MM.1S (cell line): Measurements from ENCODE around the gene GNAT1.

Experiments used
- DNase-seq: peaks from one replicate; pipeline ENCODE4 v3.0.0-alpha.2; 2015
- H2AFZ ChIP-seq: fragments of 300-600 bp; sonication (generic); 2 replicates; pipeline ENCODE4 v1.6.0; 2016; ENCODE audit warnings: antibody characterized with exemption, low read length
- H3F3A ChIP-seq: fragments of 300-600 bp; sonication (generic); 2 replicates; pipeline ENCODE4 v1.6.1; 2016; ENCODE audit warnings: mild to moderate bottlenecking, antibody characterized with exemption, low read length, moderate library complexity, mixed read lengths; ENCODE audit not compliant: insufficient read depth
- H3K27ac ChIP-seq: fragments of 300-600 bp; sonication (generic); 2 replicates; pipeline ENCODE4 v1.5.1; 2016; ENCODE audit warnings: mild to moderate bottlenecking, low read length
- H3K27me3 ChIP-seq: fragments of 300-600 bp; sonication (generic); replicated peaks from 2 replicates; pipeline ENCODE4 v1.6.0; 2016; ENCODE audit warnings: low read length; ENCODE audit not compliant: insufficient read depth
- H3K36me3 ChIP-seq: fragments of 300-600 bp; sonication (generic); replicated peaks from 2 replicates; pipeline ENCODE4 v1.6.1; 2016; ENCODE audit warnings: mild to moderate bottlenecking, low read length, mixed read lengths; ENCODE audit not compliant: insufficient read depth
- H3K4me1 ChIP-seq: fragments of 300-600 bp; sonication (generic); 2 replicates; pipeline ENCODE4 v1.6.1; 2016; ENCODE audit warnings: low read length, mixed read lengths
- H3K4me2 ChIP-seq: fragments of 300-600 bp; sonication (generic); 2 replicates; pipeline ENCODE4 v1.6.0; 2016; ENCODE audit warnings: low read depth, low read length
- H3K4me3 ChIP-seq: fragments of 300-600 bp; sonication (generic); 2 replicates; pipeline ENCODE4 v1.5.1; 2016; ENCODE audit warnings: low read length, mixed read lengths
- H3K79me2 ChIP-seq: fragments of 300-600 bp; sonication (generic); 2 replicates; pipeline ENCODE4 v1.6.1; 2016; ENCODE audit warnings: mixed run types, low read length, mixed read lengths
- H3K9ac ChIP-seq: fragments of 300-600 bp; sonication (generic); 2 replicates; pipeline ENCODE4 v1.6.1; 2016; ENCODE audit warnings: low read length, mixed read lengths
- H3K9me2 ChIP-seq: fragments of 300-600 bp; sonication (generic); replicated peaks from 2 replicates; pipeline ENCODE4 v1.6.1; 2016; ENCODE audit warnings: mild to moderate bottlenecking, low read length, mixed read lengths; ENCODE audit not compliant: insufficient read depth
- H3K9me3 ChIP-seq: fragments of 300-600 bp; sonication (generic); replicated peaks from 2 replicates; pipeline ENCODE4 v1.6.1; 2016; ENCODE audit warnings: mild to moderate bottlenecking, low read length, mixed read lengths; ENCODE audit not compliant: insufficient read depth
- H4K20me1 ChIP-seq: fragments of 300-600 bp; sonication (generic); 2 replicates; pipeline ENCODE4 v1.6.1; 2016; ENCODE audit warnings: mild to moderate bottlenecking, low read length, moderate library complexity, mixed read lengths; ENCODE audit not compliant: insufficient read depth
- EZH2 ChIP-seq: fragments of 300-600 bp; sonication (generic); optimal IDR thresholded peaks from 2 replicates; pipeline ENCODE3; 2017; ENCODE audit warnings: low read depth, mild to moderate bottlenecking, antibody characterized with exemption, low read length, mixed read lengths
- EZH2phosphoT487 ChIP-seq: fragments of 300-600 bp; sonication (generic); IDR thresholded peaks from 2 replicates; pipeline ENCODE4 v1.6.1; 2018; ENCODE audit warnings: antibody characterized with exemption, low read length
- TF ChIP-seq, protein P1 (sequence below): fragments of 300-600 bp; sonication (generic); IDR thresholded peaks from 2 replicates; pipeline ENCODE4 v1.5.1; 2016; ENCODE audit warnings: antibody characterized with exemption, low read length, mixed read lengths

Gene GNAT1

DNA sequence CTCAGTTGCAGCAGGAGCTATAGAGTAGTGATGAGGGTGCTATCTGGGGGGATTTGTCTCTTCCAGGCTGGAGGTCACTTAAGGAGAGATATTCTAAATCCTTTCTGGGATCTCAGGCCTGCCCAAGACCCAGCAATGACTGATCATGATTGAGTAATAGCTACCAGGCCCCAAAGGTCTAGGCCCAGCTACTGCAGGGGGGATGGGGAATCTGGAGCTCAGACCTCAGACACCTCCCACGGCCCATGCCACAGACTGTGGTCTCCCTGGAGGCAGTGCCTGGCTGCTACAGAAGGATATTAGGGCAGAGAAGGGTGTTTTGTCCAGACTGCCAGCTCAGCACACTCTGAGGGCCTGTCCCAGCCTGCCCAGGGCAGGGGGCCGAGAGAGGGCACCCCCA is 20.5 kb downstream of the GNAT1 start:
- Histone ChIP-seq H2AFZ (no peak overlapping the region), H3K79me2 (no peaks in the 10 kb centered on the region), H3K9me2 (no peaks in the 10 kb centered on the region), H3K36me3 (no peaks in the 10 kb centered on the region), H4K20me1 (no peaks in the 10 kb centered on the region), H3K4me3 (no peak overlapping the region), H3K9ac (no peak overlapping the region), H3K4me2 (no peak overlapping the region), H3K4me1 (no peaks in the 10 kb centered on the region), H3K9me3 (no peaks in the 10 kb centered on the region), H3K27ac (no peak overlapping the region), H3F3A (no peaks in the 10 kb centered on the region), H3K27me3 (peaks cover 69% of the 10 kb centered on the region)
- no peak for DNase-seq
- no peak for TF ChIP-seq EZH2phosphoT487
- TF ChIP-seq, protein P1, sequence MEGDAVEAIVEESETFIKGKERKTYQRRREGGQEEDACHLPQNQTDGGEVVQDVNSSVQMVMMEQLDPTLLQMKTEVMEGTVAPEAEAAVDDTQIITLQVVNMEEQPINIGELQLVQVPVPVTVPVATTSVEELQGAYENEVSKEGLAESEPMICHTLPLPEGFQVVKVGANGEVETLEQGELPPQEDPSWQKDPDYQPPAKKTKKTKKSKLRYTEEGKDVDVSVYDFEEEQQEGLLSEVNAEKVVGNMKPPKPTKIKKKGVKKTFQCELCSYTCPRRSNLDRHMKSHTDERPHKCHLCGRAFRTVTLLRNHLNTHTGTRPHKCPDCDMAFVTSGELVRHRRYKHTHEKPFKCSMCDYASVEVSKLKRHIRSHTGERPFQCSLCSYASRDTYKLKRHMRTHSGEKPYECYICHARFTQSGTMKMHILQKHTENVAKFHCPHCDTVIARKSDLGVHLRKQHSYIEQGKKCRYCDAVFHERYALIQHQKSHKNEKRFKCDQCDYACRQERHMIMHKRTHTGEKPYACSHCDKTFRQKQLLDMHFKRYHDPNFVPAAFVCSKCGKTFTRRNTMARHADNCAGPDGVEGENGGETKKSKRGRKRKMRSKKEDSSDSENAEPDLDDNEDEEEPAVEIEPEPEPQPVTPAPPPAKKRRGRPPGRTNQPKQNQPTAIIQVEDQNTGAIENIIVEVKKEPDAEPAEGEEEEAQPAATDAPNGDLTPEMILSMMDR = no peak
- no peak for TF ChIP-seq EZH2

DNA sequence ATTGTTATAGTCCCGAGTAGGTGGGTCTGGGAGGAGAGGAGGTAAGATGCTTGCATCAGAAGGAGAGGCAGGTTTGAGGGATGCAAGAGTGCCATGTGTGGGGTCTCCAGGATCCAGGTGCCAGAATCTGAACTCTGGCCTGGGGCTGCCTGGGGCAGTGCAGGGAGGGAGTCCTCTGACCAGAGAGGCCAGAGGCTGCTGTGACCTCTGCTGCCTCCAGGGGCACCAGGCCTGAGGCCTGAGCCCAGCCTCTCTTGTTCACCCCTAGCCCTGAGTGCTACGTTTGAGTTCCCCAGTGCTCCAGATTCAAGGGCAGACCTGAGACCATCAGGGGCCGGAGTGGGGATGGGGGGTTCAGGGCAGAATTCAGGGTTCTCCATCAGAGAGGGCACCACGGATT is 21.1 kb downstream of the GNAT1 start:
- H3K9me2 ChIP-seq = no peaks in the 10 kb centered on the region
- no peak overlapping the region for H2AFZ ChIP-seq
- no peak overlapping the region for H3K27ac ChIP-seq
- H4K20me1 ChIP-seq = no peaks in the 10 kb centered on the region
- H3K9ac ChIP-seq = no peak overlapping the region
- H3K4me1 ChIP-seq = no peaks in the 10 kb centered on the region
- H3K4me2 ChIP-seq = no peak overlapping the region
- H3K27me3 ChIP-seq = peaks cover 70% of the 10 kb centered on the region
- no peaks in the 10 kb centered on the region for H3K79me2 ChIP-seq
- H3K4me3 ChIP-seq = no peak overlapping the region
- no peak for DNase-seq
- H3F3A ChIP-seq = no peaks in the 10 kb centered on the region
- TF ChIP-seq EZH2 = no peak
- TF ChIP-seq, protein P1 = no peak
- H3K36me3 ChIP-seq = no peaks in the 10 kb centered on the region
- H3K9me3 ChIP-seq = no peaks in the 10 kb centered on the region

DNA sequence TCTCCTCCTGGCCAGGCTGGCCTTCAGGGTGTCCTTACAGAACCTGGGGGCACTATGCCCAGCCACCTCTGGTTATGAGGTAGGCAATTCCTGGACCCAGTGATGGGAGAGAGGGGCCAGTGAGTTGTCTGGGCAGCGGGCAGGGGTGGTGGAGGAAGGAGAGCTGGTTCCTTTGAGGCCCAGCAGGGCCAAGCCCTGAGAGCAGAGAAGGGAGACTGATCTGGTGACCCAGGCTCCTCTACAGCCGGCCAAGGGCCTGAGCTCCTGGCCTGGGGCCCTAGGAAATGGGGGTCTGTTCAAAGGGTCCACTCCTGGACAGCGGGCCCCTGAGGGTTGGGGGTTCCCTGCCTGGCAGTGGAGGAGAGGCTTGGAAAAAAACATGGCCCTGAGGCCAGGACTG is 21.6 kb downstream of the GNAT1 start:
- TF ChIP-seq EZH2phosphoT487 (no peak), EZH2 (no peak)

DNA sequence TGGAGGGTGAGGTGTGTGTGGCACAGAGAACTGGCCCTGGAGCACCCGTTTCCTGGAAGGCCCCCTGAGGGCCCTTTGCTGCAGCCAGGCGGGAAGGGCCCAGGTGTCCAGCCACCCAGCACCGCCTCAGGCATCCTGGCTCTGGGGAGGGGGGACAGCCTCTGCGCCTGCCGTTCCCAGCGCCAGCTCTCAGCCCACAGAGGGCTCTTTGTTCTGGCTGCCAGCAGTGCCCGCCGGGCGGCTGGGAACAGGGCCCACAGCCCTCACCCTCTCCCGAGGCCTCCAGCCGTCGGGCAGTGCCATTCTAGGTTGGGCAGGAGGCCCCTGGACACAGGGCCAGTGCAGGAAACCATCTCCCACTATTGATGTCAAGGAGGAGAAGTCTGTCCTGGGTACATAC is 22.0 kb downstream of the GNAT1 start:
- no peak overlapping the region for H3K4me3 ChIP-seq
- peaks cover 73% of the 10 kb centered on the region for H3K27me3 ChIP-seq
- H4K20me1 ChIP-seq = no peaks in the 10 kb centered on the region
- H2AFZ ChIP-seq = no peak overlapping the region
- H3K27ac ChIP-seq = no peak overlapping the region
- no peaks in the 10 kb centered on the region for H3K9me2 ChIP-seq
- no peaks in the 10 kb centered on the region for H3K36me3 ChIP-seq
- H3F3A ChIP-seq = no peaks in the 10 kb centered on the region
- H3K4me1 ChIP-seq = no peaks in the 10 kb centered on the region
- TF ChIP-seq, protein P1 = no peak
- TF ChIP-seq EZH2phosphoT487 = no peak
- no peak for TF ChIP-seq EZH2
- H3K4me2 ChIP-seq = no peak overlapping the region
- no peak overlapping the region for H3K9ac ChIP-seq
- no peaks in the 10 kb centered on the region for H3K79me2 ChIP-seq
- DNase-seq = no peak
- H3K9me3 ChIP-seq = no peaks in the 10 kb centered on the region

More for the DNA sequence above, 21.6 kb downstream of the GNAT1 start:
- no peak overlapping the region for H2AFZ ChIP-seq
- H3K9me3 ChIP-seq = no peaks in the 10 kb centered on the region
- H3K27me3 ChIP-seq = peaks cover 70% of the 10 kb centered on the region
- no peak overlapping the region for H3K4me3 ChIP-seq
- H3K9me2 ChIP-seq = no peaks in the 10 kb centered on the region
- H3K27ac ChIP-seq = no peak overlapping the region
- no peak for DNase-seq
- H3K79me2 ChIP-seq = no peaks in the 10 kb centered on the region
- H3K4me1 ChIP-seq = no peaks in the 10 kb centered on the region
- no peaks in the 10 kb centered on the region for H3F3A ChIP-seq
- H4K20me1 ChIP-seq = no peaks in the 10 kb centered on the region
- H3K4me2 ChIP-seq = no peak overlapping the region
- no peak overlapping the region for H3K9ac ChIP-seq
- no peaks in the 10 kb centered on the region for H3K36me3 ChIP-seq
